H9 (cell line): Measurements from ENCODE around the gene NOG. TPM values are rescaled to one million over a fixed set of nuclear protein-coding genes. Genes with fewer than 3 reads are reported as not detected.

Experiments
- DNase-seq: peaks from one replicate; pipeline ENCODE4 v3.0.0-alpha.2; 2017
- H2AFZ ChIP-seq: one replicate; pipeline ENCODE4 v1.6.1; 2013; ENCODE audit warnings: mild to moderate bottlenecking, low read length, control low read depth, moderate library complexity
- H2AK5ac ChIP-seq: 2 replicates; pipeline ENCODE4 v1.6.1; 2013; ENCODE audit warnings: low read length, control low read depth, mixed read lengths; ENCODE audit not compliant: insufficient read length
- H2BK120ac ChIP-seq: one replicate; pipeline ENCODE4 v1.6.1; 2013; ENCODE audit warnings: low read depth, mild to moderate bottlenecking, low read length, control low read depth, inconsistent platforms; ENCODE audit not compliant: poor library complexity, severe bottlenecking
- H2BK12ac ChIP-seq: 2 replicates; pipeline ENCODE4 v1.6.1; 2013; ENCODE audit warnings: low read length, control low read depth, mixed read lengths, low read depth; ENCODE audit not compliant: insufficient read length
- H2BK15ac ChIP-seq: 2 replicates; pipeline ENCODE4 v1.6.1; 2013; ENCODE audit warnings: low read depth, low read length, control low read depth
- H2BK20ac ChIP-seq: one replicate; pipeline ENCODE4 v1.6.1; 2013; ENCODE audit warnings: low read depth, mild to moderate bottlenecking, low read length, control low read depth, inconsistent platforms; ENCODE audit not compliant: poor library complexity, severe bottlenecking
- H2BK5ac ChIP-seq: 2 replicates; pipeline ENCODE4 v1.6.1; 2013; ENCODE audit warnings: low read length, control low read depth, mixed read lengths; ENCODE audit not compliant: insufficient read length
- H3K14ac ChIP-seq: 2 replicates; pipeline ENCODE4 v1.6.1; 2013; ENCODE audit warnings: low read length, control low read depth; ENCODE audit not compliant: insufficient read depth
- H3K18ac ChIP-seq: 2 replicates; pipeline ENCODE4 v1.6.1; 2013; ENCODE audit warnings: low read depth, mild to moderate bottlenecking, mixed read lengths, low read length, control low read depth; ENCODE audit not compliant: insufficient read length
- H3K23ac ChIP-seq: 2 replicates; pipeline ENCODE4 v1.6.1; 2013; ENCODE audit warnings: low read length, control low read depth, mixed read lengths, low read depth; ENCODE audit not compliant: insufficient read length
- H3K23me2 ChIP-seq: 2 replicates; pipeline ENCODE4 v1.6.1; 2013; ENCODE audit warnings: low read depth, mild to moderate bottlenecking, mixed read lengths, low read length, control low read depth; ENCODE audit not compliant: insufficient read length, poor library complexity, severe bottlenecking
- H3K27ac ChIP-seq: 2 replicates; pipeline ENCODE4 v1.5.1; 2013; ENCODE audit warnings: low read length, control low read depth, mixed read lengths, low read depth; ENCODE audit not compliant: insufficient read length
- H3K27me3 ChIP-seq: 2 replicates; pipeline ENCODE4 v1.6.1; 2013; ENCODE audit warnings: low read length, control low read depth, inconsistent platforms; ENCODE audit not compliant: insufficient read depth
- H3K4ac ChIP-seq: 2 replicates; pipeline ENCODE4 v1.6.1; 2013; ENCODE audit warnings: low read depth, mild to moderate bottlenecking, control low read depth, inconsistent platforms, low read length, moderate library complexity
- H3K4me1 ChIP-seq: 2 replicates; pipeline ENCODE4 v1.6.1; 2013; ENCODE audit warnings: low read length, control low read depth, inconsistent platforms; ENCODE audit not compliant: insufficient read depth
- H3K4me2 ChIP-seq: 2 replicates; pipeline ENCODE4 v1.6.1; 2013; ENCODE audit warnings: low read length, control low read depth, mixed read lengths; ENCODE audit not compliant: insufficient read length, insufficient read depth
- H3K56ac ChIP-seq: 2 replicates; pipeline ENCODE4 v1.6.1; 2013; ENCODE audit warnings: low read depth, mild to moderate bottlenecking, mixed read lengths, low read length, control low read depth; ENCODE audit not compliant: insufficient read length
- H3K79me1 ChIP-seq: 2 replicates; pipeline ENCODE4 v1.6.1; 2013; ENCODE audit warnings: low read depth, mild to moderate bottlenecking, moderate library complexity, low read length, control low read depth, inconsistent platforms; ENCODE audit not compliant: insufficient read depth, poor library complexity, severe bottlenecking
- H3K79me2 ChIP-seq: 2 replicates; pipeline ENCODE4 v1.6.1; 2013; ENCODE audit warnings: low read length, control low read depth, inconsistent platforms; ENCODE audit not compliant: insufficient read depth
- H3K9ac ChIP-seq: 2 replicates; pipeline ENCODE4 v1.6.1; 2013; ENCODE audit warnings: low read length, control low read depth, mixed read lengths; ENCODE audit not compliant: insufficient read length; ENCODE audit errors: extremely low read depth
- H3K9me3 ChIP-seq: one replicate; pipeline ENCODE4 v1.6.1; 2013; ENCODE audit warnings: low read depth, low read length, inconsistent platforms; ENCODE audit not compliant: control insufficient read depth
- H3T11ph ChIP-seq: one replicate; pipeline ENCODE4 v1.6.1; 2013; ENCODE audit warnings: mild to moderate bottlenecking, low read length, control low read depth, inconsistent platforms
- H4K20me1 ChIP-seq: one replicate; pipeline ENCODE4 v1.6.1; 2013; ENCODE audit not compliant: control insufficient read depth, insufficient read length, insufficient read depth
- H4K5ac ChIP-seq: 2 replicates; pipeline ENCODE4 v1.6.1; 2013; ENCODE audit warnings: low read depth, mild to moderate bottlenecking, mixed read lengths, low read length, control low read depth; ENCODE audit not compliant: insufficient read length
- H4K8ac ChIP-seq: replicated peaks from 2 replicates; pipeline ENCODE4 v1.6.1; 2013; ENCODE audit warnings: low read length, control low read depth, mixed read lengths, low read depth; ENCODE audit not compliant: insufficient read length
- H4K91ac ChIP-seq: 2 replicates; pipeline ENCODE4 v1.6.1; 2013; ENCODE audit warnings: low read depth, mild to moderate bottlenecking, moderate library complexity, mixed read lengths, low read length, control low read depth; ENCODE audit not compliant: insufficient read length
- H3K27ac Mint-ChIP-seq, 3 experiments: 2 replicates in 2 of 3; 3 replicates in 1 of 3; pipeline ENCODE4 v1.8.0; 2020 to 2021; ENCODE audit warnings: mixed read lengths in 3 of 3, mild to moderate bottlenecking in 1 of 3, moderate library complexity in 1 of 3
- H3K27me3 Mint-ChIP-seq: 2 replicates; pipeline ENCODE4 v1.8.0; 2021; ENCODE audit warnings: low read depth, mild to moderate bottlenecking, moderate library complexity, mixed read lengths
- H3K36me3 Mint-ChIP-seq, 3 experiments: 2 replicates in 2 of 3; 3 replicates in 1 of 3; pipeline ENCODE4 v1.8.0; 2020 to 2021; ENCODE audit warnings: low read depth in 3 of 3, mixed read lengths in 3 of 3; ENCODE audit not compliant: insufficient read depth in 1 of 3
- H3K4me1 Mint-ChIP-seq, 2 experiments: 2 replicates each; pipeline ENCODE4 v1.8.0; 2020; ENCODE audit warnings: mixed read lengths in 2 of 2
- H3K4me3 Mint-ChIP-seq, 2 experiments: 2 replicates in 1 of 2; 3 replicates in 1 of 2; pipeline ENCODE4 v1.8.0; 2020 to 2021; ENCODE audit warnings: mild to moderate bottlenecking in 2 of 2, mixed read lengths in 2 of 2, moderate library complexity in 1 of 2
- H3K9me3 Mint-ChIP-seq, 2 experiments: 2 replicates in 1 of 2; 3 replicates in 1 of 2; pipeline ENCODE4 v1.8.0; 2020; ENCODE audit warnings: mild to moderate bottlenecking in 2 of 2, mixed read lengths in 2 of 2, moderate library complexity in 1 of 2
- CTCF ChIP-seq: fragments of 200-600 bp; sonication (generic); conservative IDR thresholded peaks from 3 replicates; pipeline ENCODE4 v1.8.0; 2021; ENCODE audit warnings: antibody characterized with exemption, mild to moderate bottlenecking
- WGBS: extraction: QIAGEN DNeasy Blood & Tissue Kit; methylation state at CpG from one replicate; pipeline ENCODE4 v1.1.7; 2013; ENCODE audit warnings: missing lambda C conversion rate, low lambda C conversion rate, mixed read lengths; ENCODE audit not compliant: insufficient read length; ENCODE audit errors: extremely low coverage; 5-methylcytosine and 5-hydroxymethylcytosine counted together
- total RNA-seq: library from RNA; stranded (reverse); gene quantifications from 2 replicates; pipeline ENCODE4 v1.2.1, GENCODE V29; 2021

NOG gene
- total RNA-seq, 1 experiment from 2014 or later, result not detected

DNA sequence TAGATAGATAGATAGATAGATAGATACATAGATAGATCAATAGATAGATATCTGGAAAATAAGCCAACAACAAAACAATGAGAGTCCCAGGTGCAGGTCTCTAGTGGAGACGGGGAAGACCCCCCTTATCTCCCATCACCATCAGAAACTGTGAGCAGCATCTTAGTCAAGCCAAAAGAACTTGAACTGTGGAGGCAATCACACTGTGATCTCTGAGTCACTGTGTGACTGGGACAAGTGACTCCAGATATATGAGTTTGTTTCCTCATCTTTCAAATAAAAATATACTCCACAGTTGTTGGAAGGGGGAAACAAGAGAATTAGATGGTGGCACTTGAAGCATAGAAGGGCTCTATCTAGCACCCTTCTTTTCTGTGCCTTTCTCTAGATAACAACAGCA, 42.1 kb downstream of the NOG start:
- Histone ChIP-seq H3K79me2 (no peaks in the 10 kb centered on the region), H2AK5ac (no peak overlapping the region), H3K56ac (no peak overlapping the region), H3K4me2 (no peak overlapping the region), H2BK20ac (no peak overlapping the region), H3K79me1 (no peaks in the 10 kb centered on the region), H3K9me3 (no peaks in the 10 kb centered on the region), H2BK12ac (no peak overlapping the region), H3K14ac (no peak overlapping the region), H3K23ac (no peak overlapping the region), H3K27ac (no peak overlapping the region), H3T11ph (no peak overlapping the region), H3K4ac (no peak overlapping the region), H2AFZ (no peak overlapping the region), H4K8ac (no peak overlapping the region), H3K9ac (no peak overlapping the region), H2BK120ac (no peak overlapping the region), H3K18ac (no peak overlapping the region), H2BK5ac (no peak overlapping the region), H4K5ac (no peak overlapping the region), H3K23me2 (no peaks in the 10 kb centered on the region), H4K91ac (no peak overlapping the region), H3K27me3 (no peaks in the 10 kb centered on the region; the same call in 1 of the 2 replicates), H2BK15ac (no peak overlapping the region), H4K20me1 (no peaks in the 10 kb centered on the region), H3K4me1 (no peaks in the 10 kb centered on the region)
- H3K9me3 Mint-ChIP-seq, result no peaks in the 10 kb centered on the region
- H3K27ac Mint-ChIP-seq, result no peak overlapping the region
- H3K27me3 Mint-ChIP-seq, result peaks cover 32% of the 10 kb centered on the region
- no CpG with 5 or more reads among the region's 1 CpG for WGBS
- no peaks in the 10 kb centered on the region for H3K36me3 Mint-ChIP-seq
- TF ChIP-seq CTCF, result no peak
- H3K4me3 Mint-ChIP-seq, result no peak overlapping the region
- H3K4me1 Mint-ChIP-seq, result peaks cover 3 to 4% of the 10 kb centered on the region in 2 experiments
- DNase-seq, result no peak
